GM18505 (cell line): ENCODE results near the gene ALOXE3.
A peak's percentile ranks its signal among the peaks of the same experiment; 100 is the strongest.
"Not testable (repeated sequence)": the region's sequence is repeated elsewhere in the genome, so short reads cannot be mapped to it uniquely, and the experiment has no call there.

Experiments
- ATAC-seq: cut with Tn5 transposase; IDR thresholded peaks from one replicate; pipeline ENCODE4 v1.9.1; 2021; ENCODE audit not compliant: unreplicated experiment
- POLR2A ChIP-seq: IDR thresholded peaks from 4 replicates; pipeline ENCODE4 v1.6.1; 2011; ENCODE audit warnings: borderline replicate concordance; ENCODE audit not compliant: insufficient read depth, insufficient read length; ENCODE audit errors: extremely low read depth

ALOXE3 gene

DNA sequence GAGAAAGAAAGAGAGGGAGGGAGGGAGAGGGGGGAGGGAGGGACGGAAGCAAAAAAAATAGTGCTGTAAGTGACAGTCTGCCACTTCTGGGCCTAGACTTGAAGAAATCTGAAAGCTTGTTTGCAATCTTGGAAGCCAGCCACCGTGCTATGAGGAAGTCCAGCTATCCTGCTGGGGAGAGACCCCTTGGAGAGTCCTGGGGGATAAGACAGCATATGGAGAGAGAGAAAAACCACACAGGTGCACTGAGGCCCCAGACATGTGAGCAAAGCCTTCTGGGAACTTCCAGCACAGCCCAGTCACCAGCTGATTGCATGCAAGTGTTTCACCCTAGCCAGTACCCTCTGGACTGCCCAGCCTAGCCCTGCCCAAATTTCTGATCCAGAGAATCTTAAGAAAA is 18.2 kb downstream of the ALOXE3 start:
- TF ChIP-seq POLR2A = no peak
- no peak for ATAC-seq

DNA sequence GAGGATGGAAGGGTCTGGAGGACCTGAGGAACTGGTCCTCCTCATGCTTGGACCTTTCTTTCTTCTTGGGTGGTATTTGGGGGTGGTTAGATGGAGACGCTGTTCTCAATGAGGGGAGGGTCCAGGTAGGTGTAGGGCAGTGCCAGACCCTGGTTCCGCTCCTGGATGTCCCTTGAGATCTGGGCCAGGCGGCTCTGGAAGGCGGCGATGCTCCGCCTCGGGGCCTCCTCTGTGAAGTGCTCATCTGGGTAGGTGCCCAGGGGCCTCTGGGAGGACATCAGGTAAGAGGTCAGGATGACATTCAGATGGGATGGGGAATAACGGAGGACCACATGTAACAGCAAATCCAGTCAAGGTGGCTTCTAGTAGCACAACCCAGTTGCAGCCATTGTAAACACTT is 21.8 kb downstream of the ALOXE3 start:
- no peak for ATAC-seq
- no peak for TF ChIP-seq POLR2A

DNA sequence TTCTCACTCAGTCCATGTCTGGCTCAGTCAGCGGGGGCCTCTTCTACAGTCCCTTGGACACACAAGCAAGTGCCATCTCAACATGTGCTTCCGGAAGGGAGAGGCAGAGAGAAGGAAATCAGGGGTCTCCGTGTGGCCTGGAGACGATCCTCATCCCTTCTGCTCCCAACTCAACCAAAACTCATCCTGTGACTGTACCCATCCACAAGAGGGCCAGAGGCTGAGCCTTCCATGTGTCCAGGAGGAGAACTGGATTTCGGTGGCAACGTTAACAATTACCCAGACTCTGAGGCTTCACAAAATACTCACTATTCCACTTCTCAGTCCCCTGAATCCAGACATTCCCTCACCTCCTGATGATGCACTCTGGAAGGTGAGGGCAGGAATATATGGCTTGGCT is 23.0 kb downstream of the ALOXE3 start:
- no peak for TF ChIP-seq POLR2A
- no peak for ATAC-seq

DNA sequence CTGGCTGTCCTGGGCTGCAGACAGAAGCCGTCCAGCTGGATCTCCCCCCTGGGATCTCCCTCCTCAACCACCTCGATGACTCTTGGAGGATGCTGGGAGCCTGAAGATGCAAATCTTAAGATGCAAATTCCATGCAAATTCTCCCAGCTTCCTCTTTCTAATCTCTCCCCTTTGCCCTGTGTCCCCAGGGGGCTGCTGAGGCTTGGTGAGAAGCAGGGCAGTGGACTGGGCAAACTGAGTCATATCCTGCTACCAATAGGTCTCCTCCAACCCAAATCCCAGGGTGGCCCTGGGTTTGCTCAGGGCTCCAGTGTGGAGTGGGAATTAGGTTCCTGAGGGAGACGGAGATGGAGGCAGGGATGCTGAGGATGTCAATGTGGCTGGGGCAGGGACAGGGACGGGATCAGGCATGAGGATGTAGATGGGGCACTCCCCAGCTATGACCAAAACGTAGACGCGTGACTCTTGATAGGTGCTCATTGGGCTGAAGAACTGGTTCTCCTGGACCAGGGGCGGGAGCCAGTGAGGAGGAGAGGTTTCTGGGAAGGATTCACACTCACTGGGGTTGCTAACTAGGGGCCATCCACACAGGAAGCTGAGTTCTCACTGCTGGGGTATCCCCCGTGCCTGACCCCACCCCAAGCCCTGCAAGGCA is 27.2 kb downstream of the ALOXE3 start:
- no peak for ATAC-seq
- peak; percentile 21 for TF ChIP-seq POLR2A

DNA sequence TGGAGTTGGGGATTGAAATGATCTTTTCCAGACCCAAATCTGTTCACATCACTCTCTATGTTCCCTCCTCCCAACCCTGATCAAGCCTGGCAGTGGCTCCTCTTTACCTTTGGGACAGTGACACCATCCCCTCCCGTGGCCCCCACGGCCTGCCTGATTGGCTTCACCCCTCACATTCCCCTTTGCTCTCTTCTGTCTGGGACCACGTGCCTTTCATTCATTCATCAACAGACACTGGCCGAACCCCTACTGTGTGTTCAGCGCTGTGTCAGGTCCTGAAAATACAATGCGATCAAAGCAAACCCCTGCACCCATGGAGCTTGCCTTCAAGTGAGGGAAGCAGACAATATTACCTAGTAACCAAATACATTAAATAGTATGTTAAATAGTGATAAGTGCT is 28.6 kb downstream of the ALOXE3 start:
- no peak for TF ChIP-seq POLR2A
- no peak for ATAC-seq

DNA sequence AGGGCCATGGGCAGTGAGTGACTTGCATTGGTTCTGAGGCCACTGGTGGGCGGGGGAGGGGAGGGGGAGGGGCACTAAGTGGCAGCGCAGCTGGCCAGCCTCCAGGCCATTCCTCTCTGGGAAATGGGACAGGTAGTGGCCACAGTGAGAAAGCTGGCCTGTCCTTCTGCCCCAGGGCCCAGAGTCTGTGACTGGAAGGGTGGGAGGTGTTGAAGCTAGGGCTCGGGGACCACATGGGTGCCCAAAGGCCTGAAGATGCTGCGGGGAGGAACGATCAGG is 30.4 kb downstream of the ALOXE3 start:
- TF ChIP-seq POLR2A = no peak
- no peak for ATAC-seq

DNA sequence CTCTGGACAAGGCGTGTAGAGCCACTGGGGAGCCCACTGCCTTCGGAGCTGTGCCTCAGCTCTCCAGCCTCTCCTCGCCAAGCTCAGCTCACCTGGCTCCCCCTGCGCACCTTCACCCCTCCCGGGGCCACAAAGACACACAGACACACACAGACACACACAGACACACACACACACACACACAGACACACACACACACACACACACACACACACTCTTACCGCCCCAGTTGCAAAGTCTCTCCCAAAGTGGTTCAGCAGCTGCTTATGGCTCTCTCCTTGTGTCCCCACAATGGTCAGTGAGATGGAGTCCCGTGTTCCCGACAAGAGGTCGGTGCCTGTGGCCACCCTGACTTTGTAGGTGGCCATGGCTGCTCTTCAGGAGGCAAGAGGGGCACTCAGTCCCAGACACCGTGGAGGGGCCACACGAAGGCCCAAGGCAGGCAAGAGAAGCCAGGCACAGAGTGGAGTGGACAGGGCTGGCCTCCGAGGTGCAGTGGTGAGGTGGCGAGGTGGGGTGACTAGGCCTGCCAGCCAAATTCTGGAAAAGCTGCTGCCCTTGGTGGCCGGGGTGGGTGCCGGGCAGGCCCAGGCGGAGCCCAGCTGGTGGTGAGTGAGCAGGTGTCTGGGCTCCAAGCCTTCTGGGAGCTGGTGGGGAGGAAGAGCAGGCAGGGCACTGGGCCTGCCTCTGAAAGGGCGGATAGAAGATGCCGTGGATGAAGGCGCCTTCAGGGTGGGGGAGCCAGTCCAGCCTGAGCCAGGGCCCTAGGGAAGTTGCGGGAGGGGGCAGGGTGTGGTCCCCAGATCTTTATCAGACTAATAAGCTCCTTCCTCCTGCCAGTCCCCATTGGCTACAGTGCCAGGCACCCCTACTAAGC is 31.0 kb downstream of the ALOXE3 start, which contains the start of gene ALOX12B:
ALOX12B (minus strand) TSS at position 642 of the 877 bp plus-strand sequence; CDS start at position 368, 274 bp downstream.
- no peak for ATAC-seq

DNA sequence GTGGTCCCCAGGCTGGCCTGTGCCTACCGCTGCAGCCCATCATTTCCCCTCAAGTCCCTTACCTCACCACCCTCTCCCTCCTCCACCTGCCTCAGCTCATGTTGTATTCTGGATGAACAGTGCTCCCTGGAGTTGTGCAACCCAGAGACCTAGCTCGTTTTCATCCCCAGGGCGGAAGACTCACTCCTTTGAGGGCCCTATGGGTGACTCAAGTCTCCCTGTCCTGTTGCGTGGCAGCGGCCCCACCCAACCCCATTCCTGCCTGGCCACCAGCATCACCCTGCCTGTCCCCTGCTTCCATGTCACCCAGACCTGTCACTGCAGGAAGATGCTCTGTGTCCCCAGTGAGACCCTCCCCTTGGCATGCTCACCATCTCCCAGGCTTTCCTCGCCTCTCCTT is 34.1 kb downstream of the ALOXE3 start:
- no peak for TF ChIP-seq POLR2A
- no peak for ATAC-seq

More for the DNA sequence above, 31.0 kb downstream of the ALOXE3 start, which contains the start of gene ALOX12B:
- TF ChIP-seq POLR2A = no peak

DNA sequence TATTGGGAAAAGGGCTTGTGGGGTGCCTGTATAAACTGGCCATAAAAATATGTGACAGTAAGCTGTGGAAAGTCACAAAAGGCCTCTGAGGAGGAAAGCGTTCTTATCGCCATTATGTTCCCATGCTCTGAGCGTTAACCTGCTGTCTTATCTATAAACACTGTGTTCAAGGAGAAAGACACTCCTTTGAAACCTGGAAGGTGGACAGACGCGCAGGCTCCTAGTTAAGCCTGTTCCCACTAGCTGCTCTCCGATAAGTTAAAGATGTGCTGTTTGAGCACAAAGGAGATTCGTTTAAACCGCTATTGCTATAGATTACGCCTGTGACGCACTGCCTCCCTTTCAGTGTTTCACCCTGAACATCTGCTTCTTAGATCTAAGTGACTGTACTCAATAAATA is 36.0 kb downstream of the ALOXE3 start:
- no peak for TF ChIP-seq POLR2A
- ATAC-seq = no peak

DNA sequence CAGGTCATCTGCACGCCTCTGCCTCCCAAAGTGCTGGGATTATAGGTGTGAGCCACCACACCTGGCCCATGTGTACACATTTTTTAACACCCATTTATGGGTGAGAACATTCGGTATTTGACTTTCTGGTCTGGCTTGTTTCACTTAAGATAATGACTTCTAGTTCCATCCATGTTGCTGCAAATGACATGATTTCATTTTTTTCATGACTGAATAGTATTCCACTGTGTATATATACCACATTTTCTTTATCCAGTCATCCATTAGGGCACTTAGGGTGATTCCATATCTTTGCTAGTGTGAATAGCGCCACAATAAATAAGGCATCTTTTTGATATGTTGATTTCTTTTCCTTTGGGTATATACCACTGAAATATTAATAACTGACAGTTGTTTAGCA is 36.4 kb downstream of the ALOXE3 start:
- no peak for ATAC-seq
- TF ChIP-seq POLR2A = no peak

DNA sequence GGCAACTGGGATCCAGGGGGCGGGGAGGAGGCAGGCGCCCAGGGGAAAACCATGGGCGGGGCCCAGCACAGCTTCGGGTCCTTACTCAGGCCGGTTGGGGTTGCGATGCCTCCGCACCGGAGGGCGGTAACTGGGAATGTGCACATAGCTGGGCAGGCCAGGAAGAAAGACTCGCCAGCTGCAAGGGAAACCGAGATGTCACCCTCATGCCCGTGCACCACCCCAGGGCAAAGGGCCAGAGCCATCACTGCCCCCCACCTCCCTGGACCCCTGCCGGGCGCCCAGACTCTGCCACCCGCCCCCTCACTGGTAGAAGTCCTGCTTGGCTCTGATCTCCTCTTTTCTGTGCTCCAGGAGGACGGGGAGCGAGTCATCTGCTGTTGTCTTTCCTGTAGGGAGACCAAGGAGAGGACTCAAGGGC is 37.5 kb downstream of the ALOXE3 start:
- no peak for ATAC-seq
- no peak for TF ChIP-seq POLR2A

DNA sequence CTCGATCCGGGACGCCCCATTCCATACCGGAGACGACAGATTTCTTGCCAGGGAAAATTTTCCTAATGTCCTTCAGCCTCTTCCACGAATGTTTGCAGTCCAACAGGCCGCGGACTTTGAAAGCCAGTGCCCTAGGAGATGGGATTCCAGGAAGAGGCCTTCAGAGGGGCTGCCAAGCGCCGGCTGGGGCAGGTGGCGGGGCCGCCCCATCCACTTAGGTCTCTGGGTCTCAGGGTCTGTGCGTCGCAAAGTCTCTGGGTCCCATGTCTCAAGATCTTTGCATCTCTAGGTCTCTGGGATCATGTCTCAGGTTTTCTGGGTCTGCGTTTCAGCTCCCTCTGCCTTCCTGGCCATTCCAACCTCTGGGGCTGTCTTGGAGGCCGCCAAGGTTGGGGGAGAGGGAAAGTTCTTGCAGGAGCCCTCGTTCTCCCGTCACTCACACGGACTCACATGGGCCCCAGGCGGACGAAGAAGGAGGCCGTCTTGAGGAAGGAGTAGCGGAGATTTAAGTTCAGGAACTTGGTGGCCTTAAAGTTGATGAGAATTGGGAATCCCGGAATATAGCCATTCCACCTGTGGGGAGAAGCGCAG is 38.0 kb downstream of the ALOXE3 start:
- no peak for TF ChIP-seq POLR2A
- ATAC-seq = no peak

DNA sequence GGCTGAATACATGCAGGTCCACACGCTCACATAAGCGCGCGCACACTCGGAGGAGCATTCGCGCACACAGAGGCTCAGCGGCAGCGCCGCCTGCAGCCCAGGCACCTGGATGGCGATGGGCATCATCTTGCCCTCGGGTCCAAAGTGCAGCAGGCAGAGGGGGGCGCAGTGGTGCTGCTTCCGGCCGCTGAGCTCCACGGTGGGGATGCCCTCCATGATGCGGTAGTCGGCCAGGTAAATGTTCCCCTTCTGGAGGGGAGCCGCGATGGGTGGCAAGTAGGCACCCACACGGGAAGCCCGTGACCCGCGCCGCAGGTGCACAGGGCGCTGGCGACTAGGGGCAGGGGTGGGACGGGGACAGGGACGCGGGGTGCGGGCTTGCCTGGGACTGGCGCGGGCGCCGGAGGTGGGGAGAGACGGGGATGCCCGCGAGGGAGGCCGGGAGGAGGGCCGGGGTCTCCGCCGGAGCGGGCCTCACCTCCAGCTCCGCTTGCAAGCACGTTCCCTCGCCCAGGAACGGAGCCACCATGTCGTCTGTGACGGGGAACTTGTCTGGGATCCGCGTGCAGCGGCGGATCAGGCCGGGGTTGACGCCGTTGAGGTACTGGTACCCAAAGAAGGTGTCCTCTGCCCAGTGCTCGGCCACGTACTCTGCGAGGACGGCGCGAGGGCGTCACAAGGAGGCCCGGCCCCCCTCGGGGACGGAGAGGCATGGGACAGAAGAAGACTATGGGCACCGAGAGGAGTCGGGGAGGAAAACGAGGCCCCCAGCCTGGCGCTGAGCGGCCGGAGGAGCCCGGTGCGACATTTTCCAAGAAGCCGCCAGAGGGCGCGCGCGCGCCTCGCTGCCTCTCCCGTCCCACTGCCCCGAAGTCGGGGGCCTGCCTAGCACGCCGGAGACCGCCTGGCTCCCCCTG is 38.8 kb downstream of the ALOXE3 start:
- no peak for TF ChIP-seq POLR2A
- peak; percentile 73 for ATAC-seq

DNA sequence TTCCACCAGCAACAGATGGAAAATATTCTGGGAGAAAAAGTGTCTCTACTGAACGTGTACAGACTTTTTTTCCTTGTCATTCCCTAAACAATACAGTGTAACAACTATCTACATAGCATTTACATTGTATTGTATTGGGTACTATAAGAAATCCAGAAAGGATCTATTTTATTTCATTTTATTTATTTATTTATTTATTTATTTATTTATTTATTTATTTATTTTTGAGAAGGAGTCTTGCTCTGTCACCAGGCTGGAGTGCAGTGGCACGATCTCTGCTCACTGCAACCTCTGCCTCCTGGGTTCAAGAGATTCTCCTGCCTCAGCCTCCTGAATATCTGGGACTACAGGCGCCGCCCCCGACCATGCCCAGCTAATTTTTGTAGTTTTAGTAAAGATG is 40.4 kb downstream of the ALOXE3 start:
- ATAC-seq = not testable (repeated sequence)
